SK-MEL-5 (cell line): ENCODE data around the gene RASA3. TPM values are rescaled to one million over a fixed set of nuclear protein-coding genes. Genes with fewer than 3 reads are reported as not detected.
"Not testable (repeated sequence)": the region's sequence is repeated elsewhere in the genome, so short reads cannot be mapped to it uniquely, and the experiment has no call there.

Experiments used
- DNase-seq: peaks from one replicate; pipeline ENCODE4 v3.0.0-alpha.2; 2016; ENCODE audit warnings: low read depth, low spot score
- in situ Hi-C: cut with HindIII; loops from 2 replicates; pipeline ENCODE4 v1.10.0; 2016; ENCODE audit warnings: low sequenced_read_pairs, high pct_unique_total_duplicates, low pct_unique_long_range_greater_than_20kb
- total RNA-seq: library from RNA; depleted of rRNA; stranded (reverse); fragments of >200 nt; shearing (Covaris generic); gene quantifications from 2 replicates; pipeline ENCODE4 v1.2.3, GENCODE V29; 2014

RASA3 gene
- total RNA-seq, 1 experiment from 2014 or later: 17.8 TPM

- in situ Hi-C loops: no loop called here
- DNase-seq: no peak
These were observed 49.4 kb downstream of the RASA3 start for GRCh38 chr13:114082849-114083645.

GRCh38 chr13:114081761-114082681 lies 50.4 kb downstream of the RASA3 start:
- in situ Hi-C loops: no loop called here
- no peak for DNase-seq

- in situ Hi-C loops: no loop called here
- DNase-seq: no peak
These were observed 51.5 kb downstream of the RASA3 start for GRCh38 chr13:114080739-114081561.

DNA sequence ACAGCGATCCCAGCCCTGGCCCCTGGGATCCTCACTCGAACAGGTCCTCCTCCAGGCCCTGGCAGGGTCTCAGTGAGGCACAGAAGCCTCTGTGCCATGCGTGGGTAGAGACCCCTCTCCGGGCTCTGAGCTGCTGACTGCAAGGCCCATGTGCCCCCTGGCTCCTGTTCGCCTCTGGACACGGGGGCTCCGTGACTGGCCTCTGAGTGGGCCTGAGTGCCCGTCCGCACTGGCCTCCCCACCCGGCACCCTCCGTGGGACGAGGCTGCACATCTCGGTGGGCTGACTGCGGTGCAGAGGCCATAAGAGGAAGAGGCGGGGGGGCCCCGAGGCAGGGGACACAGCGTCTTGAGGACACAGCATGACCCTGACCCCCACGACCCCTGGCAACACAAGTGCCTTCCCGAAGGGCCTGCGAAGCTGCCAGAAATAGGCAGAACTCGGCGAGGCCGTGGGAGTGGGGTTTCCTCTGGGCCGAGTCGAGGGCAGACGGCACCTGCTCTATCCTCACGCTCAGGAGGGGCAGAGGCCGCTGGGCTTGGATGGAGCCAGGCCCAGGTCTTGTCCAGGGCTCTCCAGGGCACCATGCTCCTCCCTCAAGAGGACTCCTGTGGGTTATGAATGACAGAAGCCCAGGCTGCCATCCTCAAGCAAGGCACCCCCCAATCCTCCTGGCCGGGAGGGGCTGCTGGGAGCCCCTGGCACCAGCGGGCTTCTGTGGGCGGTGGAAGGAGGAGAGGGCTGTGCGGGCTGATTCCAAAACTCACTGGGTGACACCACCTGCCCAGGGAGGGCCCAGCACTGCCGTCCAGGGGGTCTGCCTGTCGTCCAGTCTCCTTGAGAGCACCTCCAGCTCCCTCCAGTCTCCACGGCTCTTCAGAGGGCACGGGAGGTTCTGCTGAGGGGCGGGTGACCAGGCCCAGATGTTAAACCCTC lies 52.6 kb downstream of the RASA3 start:
- in situ Hi-C loops: no loop called here
- no peak for DNase-seq

GRCh38 chr13:114078461-114079451 lies 53.7 kb downstream of the RASA3 start:
- in situ Hi-C loops: no loop called here

GRCh38 chr13:114077933-114078325 lies 54.5 kb downstream of the RASA3 start:
- in situ Hi-C loops: no loop called here
- no peak for DNase-seq

More at GRCh38 chr13:114078461-114079451, 53.7 kb downstream of the RASA3 start:
- no peak for DNase-seq

DNA sequence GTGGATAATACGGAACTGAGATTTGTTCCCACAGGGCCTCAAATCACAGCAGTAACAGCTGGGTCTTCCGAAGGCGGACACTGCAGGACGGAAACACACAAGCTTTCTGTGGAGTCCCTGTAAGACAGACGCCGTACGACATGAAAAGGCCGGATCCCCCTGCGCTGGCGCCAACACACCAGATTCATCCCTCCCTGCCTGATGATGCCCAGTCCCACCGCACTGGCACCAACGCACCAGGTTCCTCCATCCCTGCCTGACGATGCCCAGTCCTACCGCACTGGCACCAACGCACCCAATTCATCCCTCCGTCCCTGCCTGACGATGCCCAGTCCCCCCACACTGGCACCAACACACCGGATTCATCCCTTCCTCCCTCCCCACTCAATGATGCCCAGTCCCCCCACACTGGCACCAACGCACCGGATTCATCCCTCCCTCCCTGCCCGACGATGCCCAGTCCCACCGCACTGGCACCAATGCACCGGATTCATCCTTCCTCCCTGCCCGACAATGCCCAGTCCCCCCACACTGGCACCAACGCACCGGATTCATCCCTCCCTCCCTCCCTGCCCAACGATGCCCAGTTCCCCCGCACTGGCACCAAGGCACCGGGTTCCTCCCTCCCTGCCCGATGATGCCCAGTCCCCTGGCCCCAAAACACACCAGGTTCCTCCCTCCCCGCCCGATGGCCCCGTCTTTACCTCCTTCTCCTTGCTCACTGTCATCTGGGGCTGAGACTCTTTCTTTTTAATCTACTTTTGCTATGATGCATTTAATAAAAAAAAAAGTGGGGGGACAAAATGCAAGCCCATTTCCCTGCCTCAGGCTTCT lies 55.1 kb downstream of the RASA3 start:
- DNase-seq: no peak
- in situ Hi-C loops: no loop called here

- in situ Hi-C loops: no loop called here
- no peak for DNase-seq
These were observed 55.9 kb downstream of the RASA3 start for GRCh38 chr13:114076329-114077090.

GRCh38 chr13:114075811-114076210 lies 56.6 kb downstream of the RASA3 start:
- in situ Hi-C loops: not testable (repeated sequence)

DNA sequence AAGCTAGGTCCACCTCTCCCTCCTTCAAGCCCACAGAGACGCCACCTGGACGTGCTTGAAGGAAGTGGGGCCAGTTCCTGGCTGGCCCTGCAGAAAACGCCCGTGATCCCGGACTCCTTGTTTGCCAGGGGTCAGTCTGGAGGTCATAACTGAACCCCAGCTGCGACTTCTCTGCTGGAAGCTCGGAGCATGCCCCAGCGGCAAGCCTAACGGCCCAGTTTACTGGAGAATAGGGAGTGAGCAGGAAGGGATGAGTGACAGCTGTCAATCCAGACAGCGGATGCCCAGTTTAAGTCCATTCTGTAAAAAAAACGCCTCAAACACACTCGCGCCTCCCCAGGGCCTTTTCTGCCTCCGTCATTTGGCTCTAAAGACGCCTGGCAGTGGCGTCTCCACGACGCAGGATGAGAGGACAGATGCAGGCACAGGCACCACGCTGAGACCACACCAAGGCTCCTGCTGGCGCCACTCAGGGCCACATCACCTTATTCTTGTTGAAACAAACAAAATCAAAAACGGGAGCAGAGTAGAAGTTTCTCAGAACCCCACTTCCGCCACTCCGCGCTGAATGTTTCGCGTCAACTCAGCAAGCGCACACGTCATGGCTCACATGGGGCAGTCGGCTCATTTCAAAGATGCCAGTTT lies 57.6 kb downstream of the RASA3 start:
- no peak for DNase-seq
- in situ Hi-C loops: no loop called here

More at GRCh38 chr13:114075811-114076210, 56.6 kb downstream of the RASA3 start:
- not testable (repeated sequence) for DNase-seq

- no peak for DNase-seq
- in situ Hi-C loops: no loop called here
These were observed 58.4 kb downstream of the RASA3 start for GRCh38 chr13:114073881-114074612.

GRCh38 chr13:114072421-114072820 lies 60.0 kb downstream of the RASA3 start:
- no peak for DNase-seq
- in situ Hi-C loops: no loop called here

GRCh38 chr13:114071991-114072390 lies 60.4 kb downstream of the RASA3 start:
- in situ Hi-C loops: no loop called here
- DNase-seq: no peak
